GM21786 (cell line): ENCODE data around the gene SPSB2.
"Not testable (repeated sequence)": the region's sequence is repeated elsewhere in the genome, so short reads cannot be mapped to it uniquely, and the experiment has no call there.

ENCODE experiments used
- ATAC-seq: cut with Tn5 transposase; IDR thresholded peaks from one replicate; pipeline ENCODE4 v1.9.1; 2021; ENCODE audit not compliant: unreplicated experiment

SPSB2 gene

GRCh38 chr12:6873094-6874014 lies at the start of gene SPSB2:
Gene SPSB2, minus strand, starts transcription at chr12:6873303. Its CDS starts 402 bp downstream, at chr12:6872901.
- ATAC-seq = peak; percentile 61

- ATAC-seq = no peak
These were observed 49.2 kb upstream of the SPSB2 start for GRCh38 chr12:6921996-6922946.

GRCh38 chr12:6921539-6921938 lies 48.4 kb upstream of the SPSB2 start:
- ATAC-seq = no peak

- no peak for ATAC-seq
These were observed 46.5 kb upstream of the SPSB2 start for GRCh38 chr12:6919588-6919987.

- ATAC-seq = no peak
These were observed 44.6 kb upstream of the SPSB2 start for GRCh38 chr12:6917491-6918231.

- no peak for ATAC-seq
These were observed 43.5 kb upstream of the SPSB2 start for GRCh38 chr12:6916426-6917200.

GRCh38 chr12:6915789-6916285 lies 42.7 kb upstream of the SPSB2 start:
- no peak for ATAC-seq

- no peak for ATAC-seq
These were observed 42.1 kb upstream of the SPSB2 start for GRCh38 chr12:6914947-6915788.

- peak; percentile 67 for ATAC-seq
These were observed 41.3 kb upstream of the SPSB2 start, which contains the start of gene ENO2 for GRCh38 chr12:6914246-6914946. Gene ENO2, plus strand, starts transcription at chr12:6914580. Its CDS starts 1,253 bp downstream, at chr12:6915833.

- ATAC-seq = no peak
These were observed 39.2 kb upstream of the SPSB2 start for GRCh38 chr12:6912164-6912935.

- no peak for ATAC-seq
These were observed 36.5 kb upstream of the SPSB2 start for GRCh38 chr12:6909421-6910145.

- not testable (repeated sequence) for ATAC-seq
These were observed 35.0 kb upstream of the SPSB2 start for GRCh38 chr12:6908141-6908540.

- ATAC-seq = no peak
These were observed 32.4 kb upstream of the SPSB2 start for GRCh38 chr12:6905414-6906040.

- peak; percentile 94 for ATAC-seq
These were observed 31.5 kb upstream of the SPSB2 start, which contains the start of gene LRRC23 for GRCh38 chr12:6904280-6905276. Gene LRRC23, plus strand, starts transcription at chr12:6904822. Its CDS starts 812 bp downstream, at chr12:6905634.

GRCh38 chr12:6903722-6904121 lies 30.6 kb upstream of the SPSB2 start:
- ATAC-seq = no peak
